DMS79 treated with DMSO at 0.1 percent for 48 hours (cell line): ENCODE data around the gene NOL4L.

Source experiments
- DNase-seq: peaks from one replicate; lab custom pipeline; 2025; lab: John Stamatoyannopoulos, UW

The NOL4L gene

DNA sequence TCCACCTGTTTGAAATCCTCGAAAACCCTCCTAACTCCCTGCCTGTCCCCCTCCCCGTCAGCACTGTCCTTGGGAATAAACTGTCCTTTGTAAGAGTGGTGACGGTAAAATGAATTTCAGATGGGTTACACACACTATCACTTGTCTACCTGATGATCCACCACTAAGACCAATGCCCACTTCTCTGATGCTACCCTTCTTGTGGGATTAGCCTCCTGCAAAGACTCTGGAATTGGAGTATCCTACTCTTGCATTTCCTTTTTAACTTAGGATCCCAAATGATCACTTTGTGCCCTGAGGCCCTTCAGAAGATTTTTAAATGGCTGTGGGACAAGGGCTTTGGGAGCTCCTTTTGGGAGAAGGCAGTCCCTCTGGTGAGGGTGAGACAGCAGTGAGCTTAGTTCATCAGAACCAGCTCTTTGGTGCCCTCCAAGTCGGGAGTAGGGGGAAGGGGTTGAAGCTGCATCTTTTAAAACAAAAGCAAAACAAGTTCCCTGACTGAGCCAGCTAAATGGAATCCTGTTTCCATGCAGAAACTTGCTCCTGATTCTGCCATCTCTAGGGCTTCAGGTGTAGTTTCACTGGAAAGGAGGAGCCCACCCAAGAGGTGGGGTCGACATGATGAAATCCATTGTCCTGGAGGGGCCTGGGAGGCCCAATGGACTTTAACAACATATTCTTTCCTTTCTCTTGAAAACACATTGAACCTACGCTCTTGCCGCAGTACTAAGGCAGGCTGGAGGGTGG, 140.5 kb downstream of the NOL4L start:
- no peak for DNase-seq

GRCh38 chr20:32443386-32443974, 141.7 kb downstream of the NOL4L start:
- DNase-seq: no peak

DNA sequence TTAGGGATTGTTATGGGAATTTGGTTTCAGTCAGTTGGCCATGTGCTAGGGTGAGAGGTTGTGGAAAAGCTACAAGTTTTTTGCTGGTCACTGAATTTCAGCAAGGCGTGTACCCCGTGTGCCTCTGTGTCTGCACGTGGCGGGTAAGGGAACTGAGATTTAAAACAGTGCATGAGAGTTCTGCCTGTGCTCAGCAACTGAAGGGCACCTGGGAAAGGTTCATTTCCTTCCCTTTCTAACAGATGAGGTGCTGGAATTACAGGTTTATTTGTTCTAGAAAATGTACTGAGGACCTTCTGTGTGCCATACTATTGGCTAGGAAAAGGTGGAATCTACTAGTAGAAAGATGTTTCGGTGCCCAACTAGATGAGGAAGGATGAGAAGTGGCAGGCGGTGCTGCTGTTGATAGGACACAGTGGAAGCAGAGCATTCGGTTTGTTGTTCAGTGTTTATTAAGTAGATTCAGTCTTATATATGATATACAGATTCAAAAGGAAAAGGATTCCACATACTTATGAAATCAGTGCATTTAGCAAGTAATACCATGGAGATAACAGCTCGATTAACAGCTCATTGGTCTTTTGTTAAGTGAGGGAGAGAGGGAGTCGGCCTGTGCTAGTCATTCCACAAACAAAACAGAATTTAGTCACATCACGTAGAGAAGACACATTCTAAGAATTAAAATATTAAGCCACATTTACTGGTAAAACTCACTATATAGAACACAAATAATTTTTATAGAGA, 142.3 kb downstream of the NOL4L start:
- no peak for DNase-seq

- DNase-seq: no peak
These were observed 143.5 kb downstream of the NOL4L start for GRCh38 chr20:32441638-32442037.

DNA sequence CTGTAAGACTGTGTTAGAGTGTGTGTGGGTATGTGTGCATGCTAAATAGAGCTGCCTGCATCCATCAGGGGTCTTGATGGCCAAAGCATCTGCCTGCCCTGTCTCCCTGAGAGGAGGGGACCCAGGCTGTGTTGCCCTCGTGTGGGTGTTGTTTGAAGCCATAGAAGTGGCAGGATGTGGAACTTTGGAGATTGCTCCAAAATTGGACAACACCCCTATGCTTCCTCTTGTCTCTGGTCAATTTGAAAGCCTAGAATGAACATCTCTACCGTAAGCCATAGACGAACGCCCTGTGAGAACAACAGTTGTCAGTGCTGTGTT, 144.4 kb downstream of the NOL4L start:
- DNase-seq: no peak

DNA sequence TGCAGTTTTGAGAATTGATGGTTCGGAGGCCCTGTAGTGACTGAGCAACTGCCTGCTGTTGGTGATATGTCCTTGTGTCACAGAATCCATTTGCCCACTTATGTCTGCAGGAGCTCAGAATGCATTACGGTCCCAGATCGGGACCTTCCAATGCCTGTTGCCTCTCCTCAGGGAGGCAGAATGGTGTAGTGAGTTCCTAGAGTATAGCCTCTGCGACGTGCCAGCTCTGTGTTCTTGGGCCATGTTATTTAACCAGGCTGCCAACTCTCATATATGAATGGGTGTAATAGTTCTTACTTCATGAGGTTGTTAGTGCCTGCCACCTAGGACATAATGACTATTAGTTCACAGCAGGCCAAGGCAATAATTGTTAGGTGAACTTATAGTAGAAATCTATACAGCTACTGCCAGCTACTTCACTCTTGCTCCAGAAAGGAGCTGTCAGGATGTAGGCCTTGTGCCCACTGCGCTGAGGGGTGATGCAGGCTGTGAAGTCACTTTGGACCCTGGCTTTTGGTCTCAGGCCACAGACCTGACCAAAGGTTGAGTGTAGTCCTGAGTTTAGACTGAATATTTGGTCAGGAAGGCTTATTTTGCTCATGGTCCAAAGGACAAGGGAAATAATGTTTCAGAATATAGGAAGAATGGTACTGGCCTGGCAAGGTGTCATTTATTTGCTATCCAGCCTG, 144.9 kb downstream of the NOL4L start:
- DNase-seq: no peak

GRCh38 chr20:32439132-32439829, 145.9 kb downstream of the NOL4L start:
- no peak for DNase-seq

DNA sequence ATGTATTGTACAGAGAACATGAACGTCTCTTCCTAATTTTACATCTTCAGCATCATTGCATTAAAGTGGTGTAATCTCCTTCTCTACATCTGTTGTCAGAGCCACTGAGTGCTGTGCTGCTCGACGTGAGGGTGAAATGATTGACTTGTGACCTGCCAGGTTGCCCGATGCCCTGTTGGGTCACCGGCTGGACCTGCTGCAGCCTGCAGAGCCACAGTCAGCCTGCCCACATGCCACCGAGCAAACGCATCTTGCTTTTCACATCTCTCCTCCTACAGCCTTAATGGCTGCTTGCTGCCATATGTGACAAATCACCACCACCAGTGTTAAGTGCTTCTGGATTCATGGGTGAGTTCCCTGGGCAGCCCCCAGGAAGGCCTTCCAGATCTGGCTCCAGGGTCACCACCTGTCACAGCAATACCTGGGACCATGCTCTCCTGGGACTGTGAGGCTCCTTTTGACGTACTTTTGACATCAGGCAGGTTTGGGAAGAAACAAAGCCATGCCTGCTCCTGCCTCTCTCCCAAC, 146.7 kb downstream of the NOL4L start:
- no peak for DNase-seq

DNA sequence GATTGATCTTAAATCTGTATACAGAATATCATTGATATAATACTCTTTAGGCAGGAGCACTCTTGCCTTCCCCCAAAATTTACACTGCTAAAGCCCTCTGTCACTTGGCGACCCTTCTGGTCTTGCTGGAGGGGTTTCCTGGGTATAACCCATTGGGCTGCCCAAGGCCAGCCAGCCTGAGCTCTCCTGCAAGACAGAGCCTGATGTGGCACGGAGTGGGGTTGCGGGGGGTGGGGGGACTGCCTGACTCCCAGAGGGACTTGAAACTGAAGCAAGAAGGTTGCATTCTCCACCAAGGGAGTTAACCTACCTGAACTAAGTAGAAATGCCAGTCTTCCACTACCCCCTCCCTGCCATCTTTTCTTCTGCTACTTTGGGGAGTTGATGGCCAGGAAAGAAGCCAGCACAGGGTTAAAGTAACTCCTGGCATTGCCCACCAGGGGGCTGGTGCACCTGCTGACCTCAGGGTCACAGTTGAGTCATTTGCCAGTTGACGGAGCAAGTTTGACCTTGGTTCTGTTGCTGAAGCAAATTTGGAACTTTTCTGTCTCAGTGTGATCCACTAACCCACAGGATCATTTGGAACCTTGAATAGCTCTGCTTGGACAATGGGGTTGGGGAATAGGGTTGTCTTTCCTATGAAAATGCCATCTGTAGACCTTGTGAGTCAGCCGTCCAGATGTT, 147.6 kb downstream of the NOL4L start:
- DNase-seq: no peak

GRCh38 chr20:32436968-32437367, 148.2 kb downstream of the NOL4L start:
- no peak for DNase-seq

DNA sequence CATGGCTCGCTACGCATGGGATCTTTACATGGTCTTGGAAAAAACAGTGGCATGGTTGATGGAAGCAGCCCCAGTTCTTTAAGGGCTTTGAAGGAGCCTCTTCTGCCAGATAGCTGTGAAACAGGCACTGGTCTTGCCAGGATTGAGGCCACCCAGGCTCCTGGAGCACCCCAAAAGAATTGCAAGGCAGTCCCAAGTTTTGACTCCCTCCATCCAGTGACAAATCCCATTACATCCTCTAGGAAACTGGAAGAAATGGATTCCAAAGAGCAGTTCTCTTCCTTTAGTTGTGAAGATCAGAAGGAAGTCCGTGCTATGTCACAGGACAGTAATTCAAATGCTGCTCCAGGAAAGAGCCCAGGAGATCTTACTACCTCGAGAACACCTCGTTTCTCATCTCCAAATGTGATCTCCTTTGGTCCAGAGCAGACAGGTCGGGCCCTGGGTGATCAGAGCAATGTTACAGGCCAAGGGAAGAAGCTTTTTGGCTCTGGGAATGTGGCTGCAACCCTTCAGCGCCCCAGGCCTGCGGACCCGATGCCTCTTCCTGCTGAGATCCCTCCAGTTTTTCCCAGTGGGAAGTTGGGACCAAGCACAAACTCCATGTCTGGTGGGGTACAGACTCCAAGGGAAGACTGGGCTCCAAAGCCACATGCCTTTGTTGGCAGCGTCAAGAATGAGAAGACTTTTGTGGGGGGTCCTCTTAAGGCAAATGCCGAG, 148.8 kb downstream of the NOL4L start:
- no peak for DNase-seq

DNA sequence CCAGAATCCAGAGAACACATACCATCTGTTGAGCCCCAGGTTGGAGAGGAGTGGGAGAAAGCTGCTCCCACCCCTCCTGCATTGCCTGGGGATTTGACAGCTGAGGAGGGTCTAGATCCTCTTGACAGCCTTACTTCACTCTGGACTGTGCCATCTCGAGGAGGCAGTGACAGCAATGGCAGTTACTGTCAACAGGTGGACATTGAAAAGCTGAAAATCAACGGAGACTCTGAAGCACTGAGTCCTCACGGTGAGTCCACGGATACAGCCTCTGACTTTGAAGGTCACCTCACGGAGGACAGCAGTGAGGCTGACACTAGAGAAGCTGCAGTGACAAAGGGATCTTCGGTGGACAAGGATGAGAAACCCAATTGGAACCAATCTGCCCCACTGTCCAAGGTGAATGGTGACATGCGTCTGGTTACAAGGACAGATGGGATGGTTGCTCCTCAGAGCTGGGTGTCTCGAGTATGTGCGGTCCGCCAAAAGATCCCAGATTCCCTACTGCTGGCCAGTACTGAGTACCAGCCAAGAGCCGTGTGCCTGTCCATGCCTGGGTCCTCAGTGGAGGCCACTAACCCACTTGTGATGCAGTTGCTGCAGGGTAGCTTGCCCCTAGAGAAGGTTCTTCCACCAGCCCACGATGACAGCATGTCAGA, 149.6 kb downstream of the NOL4L start:
- no peak for DNase-seq

DNA sequence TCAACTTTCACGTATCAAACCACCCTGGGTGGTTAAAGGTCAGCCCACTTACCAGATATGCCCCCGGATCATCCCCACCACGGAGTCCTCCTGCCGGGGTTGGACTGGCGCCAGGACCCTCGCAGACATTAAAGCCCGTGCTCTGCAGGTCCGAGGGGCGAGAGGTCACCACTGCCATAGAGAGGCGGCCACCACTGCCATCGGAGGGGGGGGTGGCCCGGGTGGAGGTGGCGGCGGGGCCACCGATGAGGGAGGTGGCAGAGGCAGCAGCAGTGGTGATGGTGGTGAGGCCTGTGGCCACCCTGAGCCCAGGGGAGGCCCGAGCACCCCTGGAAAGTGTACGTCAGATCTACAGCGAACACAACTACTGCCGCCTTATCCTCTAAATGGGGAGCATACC, 150.7 kb downstream of the NOL4L start:
- no peak for DNase-seq

DNA sequence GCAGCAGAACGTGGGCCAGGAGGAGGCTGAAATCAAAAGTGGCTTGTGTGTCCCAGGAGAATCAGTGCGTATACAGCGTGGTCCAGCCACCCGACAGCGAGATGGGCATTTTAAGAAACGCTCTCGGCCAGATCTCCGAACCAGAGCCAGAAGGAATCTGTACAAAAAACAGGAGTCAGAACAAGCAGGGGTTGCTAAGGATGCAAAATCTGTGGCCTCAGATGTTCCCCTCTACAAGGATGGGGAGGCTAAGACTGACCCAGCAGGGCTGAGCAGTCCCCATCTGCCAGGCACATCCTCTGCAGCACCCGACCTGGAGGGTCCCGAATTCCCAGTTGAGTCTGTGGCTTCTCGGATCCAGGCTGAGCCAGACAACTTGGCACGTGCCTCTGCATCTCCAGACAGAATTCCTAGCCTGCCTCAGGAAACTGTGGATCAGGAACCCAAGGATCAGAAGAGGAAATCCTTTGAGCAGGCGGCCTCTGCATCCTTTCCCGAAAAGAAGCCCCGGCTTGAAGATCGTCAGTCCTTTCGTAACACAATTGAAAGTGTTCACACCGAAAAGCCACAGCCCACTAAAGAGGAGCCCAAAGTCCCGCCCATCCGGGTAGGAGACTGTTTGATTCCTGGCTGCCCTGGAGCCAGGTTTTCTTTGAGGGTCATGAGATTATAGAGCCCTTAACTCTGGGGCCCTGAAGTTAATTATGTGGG, 151.7 kb downstream of the NOL4L start:
- no peak for DNase-seq

DNA sequence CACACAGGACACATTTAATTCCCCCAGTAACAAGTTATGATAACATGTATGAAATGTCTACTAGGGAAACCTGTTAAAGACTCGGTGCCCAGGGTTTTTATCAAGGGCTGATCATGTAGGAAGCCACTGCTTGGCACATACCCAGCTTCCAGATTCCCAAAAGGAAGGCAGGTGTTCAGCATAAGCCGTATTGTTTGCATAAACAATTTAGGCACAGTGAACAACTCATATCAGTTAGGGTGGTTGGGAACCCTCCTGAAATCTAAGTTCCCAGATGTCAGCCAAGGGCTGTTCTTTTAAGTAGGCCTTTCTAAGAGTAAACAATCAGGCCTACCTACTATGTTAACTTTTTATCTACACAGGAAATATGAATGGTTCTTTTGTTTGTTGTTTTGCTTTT, 152.9 kb downstream of the NOL4L start:
- no peak for DNase-seq

- DNase-seq: no peak
These were observed 153.7 kb downstream of the NOL4L start for GRCh38 chr20:32431457-32431856.

DNA sequence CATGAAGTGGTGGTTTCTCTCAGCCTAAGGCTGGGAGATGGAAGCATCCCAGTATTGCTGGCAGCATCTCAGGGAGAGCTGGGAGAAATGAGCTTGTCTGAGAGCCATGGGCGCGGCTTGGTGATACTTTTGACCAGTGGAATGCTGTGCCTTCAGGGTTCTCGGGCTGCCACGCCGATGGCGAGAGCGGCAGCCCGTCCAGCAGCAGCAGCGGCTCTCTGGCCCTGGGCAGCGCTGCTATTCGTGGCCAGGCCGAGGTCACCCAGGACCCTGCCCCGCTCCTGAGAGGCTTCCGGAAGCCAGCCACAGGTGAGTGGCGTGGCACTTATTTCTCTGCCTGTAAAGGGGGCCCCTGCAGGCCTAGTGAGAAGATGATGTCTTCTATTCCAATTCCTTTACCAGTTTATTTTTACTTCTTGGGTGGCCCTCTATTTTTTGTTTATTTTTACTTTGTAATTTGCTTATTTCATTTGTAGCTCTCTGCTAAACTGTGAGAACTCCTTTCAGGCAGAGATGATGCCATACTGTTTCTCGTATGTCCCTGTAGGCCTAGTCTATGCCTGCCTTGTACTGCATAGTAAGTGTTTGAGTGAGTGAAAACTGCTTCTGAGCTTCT, 155.3 kb downstream of the NOL4L start:
- no peak for DNase-seq

DNA sequence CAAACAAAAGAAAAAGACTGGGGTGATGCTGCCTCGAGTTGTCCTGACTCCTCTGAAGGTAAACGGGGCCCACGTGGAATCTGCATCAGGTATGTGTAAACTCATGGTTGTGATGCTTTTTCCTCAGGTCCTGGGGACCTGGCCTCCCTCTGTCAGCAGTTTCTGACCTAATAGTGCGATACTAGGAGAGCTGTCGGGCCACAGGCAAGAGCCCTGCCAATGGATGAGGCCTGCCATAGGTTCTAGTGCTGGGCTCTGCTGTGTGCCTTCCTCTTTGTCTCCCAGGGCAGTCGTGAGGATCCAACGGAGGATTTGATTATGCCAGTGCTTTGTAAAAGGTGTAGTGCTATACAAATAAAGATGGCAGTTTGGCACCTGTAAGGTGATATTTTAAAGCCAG, 155.8 kb downstream of the NOL4L start:
- no peak for DNase-seq

GRCh38 chr20:32427996-32428395, 157.1 kb downstream of the NOL4L start:
- no peak for DNase-seq
